Measurements from ENCODE around the gene PTS. TPM values are rescaled to one million over a fixed set of nuclear protein-coding genes. Genes with fewer than 3 reads are reported as not detected.
A peak's percentile ranks its signal among the peaks of the same experiment; 100 is the strongest.

The PTS gene
- total RNA-seq, 4 donors from 2014 or later: 24.3 to 40.0 (median 38.3) TPM

- WGBS, 2 donors: 86 to 87% methylated on average over 2 of the region's 2 CpGs
- TF ChIP-seq POLR2A (IDR thresholded peaks at IDR 0.05) (no peak), EP300 (IDR thresholded peaks at IDR 0.05) (no peak)
- TF ChIP-seq, protein P1, sequence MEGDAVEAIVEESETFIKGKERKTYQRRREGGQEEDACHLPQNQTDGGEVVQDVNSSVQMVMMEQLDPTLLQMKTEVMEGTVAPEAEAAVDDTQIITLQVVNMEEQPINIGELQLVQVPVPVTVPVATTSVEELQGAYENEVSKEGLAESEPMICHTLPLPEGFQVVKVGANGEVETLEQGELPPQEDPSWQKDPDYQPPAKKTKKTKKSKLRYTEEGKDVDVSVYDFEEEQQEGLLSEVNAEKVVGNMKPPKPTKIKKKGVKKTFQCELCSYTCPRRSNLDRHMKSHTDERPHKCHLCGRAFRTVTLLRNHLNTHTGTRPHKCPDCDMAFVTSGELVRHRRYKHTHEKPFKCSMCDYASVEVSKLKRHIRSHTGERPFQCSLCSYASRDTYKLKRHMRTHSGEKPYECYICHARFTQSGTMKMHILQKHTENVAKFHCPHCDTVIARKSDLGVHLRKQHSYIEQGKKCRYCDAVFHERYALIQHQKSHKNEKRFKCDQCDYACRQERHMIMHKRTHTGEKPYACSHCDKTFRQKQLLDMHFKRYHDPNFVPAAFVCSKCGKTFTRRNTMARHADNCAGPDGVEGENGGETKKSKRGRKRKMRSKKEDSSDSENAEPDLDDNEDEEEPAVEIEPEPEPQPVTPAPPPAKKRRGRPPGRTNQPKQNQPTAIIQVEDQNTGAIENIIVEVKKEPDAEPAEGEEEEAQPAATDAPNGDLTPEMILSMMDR (IDR thresholded peaks at IDR 0.05): no peak
These were observed 5.7 kb downstream of the PTS start for GRCh38 chr11:112231952-112232351.

DNA sequence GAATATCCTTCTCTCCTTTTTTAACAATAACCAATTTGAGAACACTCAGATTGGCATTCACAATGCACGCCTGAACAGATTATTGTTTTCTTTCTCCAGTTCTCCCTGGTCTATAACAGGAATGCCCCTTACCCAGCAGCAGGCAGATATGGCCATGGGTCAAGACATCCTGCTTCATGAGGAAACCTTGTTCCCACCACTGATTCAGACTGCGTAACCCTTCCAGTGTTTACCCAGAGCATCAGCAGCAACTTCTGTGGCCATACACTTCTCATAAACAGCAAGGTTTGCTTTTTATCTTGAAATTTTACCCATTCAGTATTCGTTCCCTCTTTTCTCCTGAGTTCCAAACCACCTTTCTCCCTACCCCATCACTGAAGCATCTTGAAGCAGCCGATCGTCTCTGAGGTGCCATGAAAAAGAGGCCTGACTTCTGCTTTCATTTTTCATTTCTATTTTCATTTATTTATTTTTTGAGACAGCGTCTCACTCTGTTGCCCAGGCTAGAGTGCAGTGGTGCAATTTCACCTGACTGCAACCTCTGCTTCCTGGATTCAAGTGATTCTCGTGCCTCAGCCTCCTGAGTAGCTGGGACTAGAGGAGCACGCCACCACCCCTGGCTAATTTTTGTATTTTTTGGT, 9.6 kb downstream of the PTS start:
- H3K9me3 ChIP-seq: no peaks in the 10 kb centered on the region
- no peaks in the 10 kb centered on the region for H3K27me3 ChIP-seq
- H3K27ac ChIP-seq: no peak overlapping the region
- DNase-seq (ENCODE audit: low spot score in 2 of 2): no peak
- H3K36me3 ChIP-seq: peaks cover 0 to 86% (median 8%) of the 10 kb centered on the region in 3 donors
- no peaks in the 10 kb centered on the region for H3K4me1 ChIP-seq
- WGBS, 2 donors: 92 to 95% methylated on average over 8 of the region's 8 CpGs
- no peak overlapping the region for H3K4me3 ChIP-seq
- TF ChIP-seq, protein P1 (IDR thresholded peaks at IDR 0.05): no peak
- TF ChIP-seq POLR2A (IDR thresholded peaks at IDR 0.05) (no peak), EP300 (IDR thresholded peaks at IDR 0.05) (no peak)

More at GRCh38 chr11:112231952-112232351, 5.7 kb downstream of the PTS start:
- peaks cover 0 to 70% (median 15%) of the 10 kb centered on the region in 3 donors for H3K36me3 ChIP-seq
- peaks cover 0 to 18% (median 3%) of the 10 kb centered on the region in 4 donors for H3K4me1 ChIP-seq
- DNase-seq (ENCODE audit: low spot score in 2 of 2): no peak
- no peak overlapping the region for H3K27ac ChIP-seq
- no peaks in the 10 kb centered on the region for H3K9me3 ChIP-seq
- no peak overlapping the region for H3K4me3 ChIP-seq
- H3K27me3 ChIP-seq: no peaks in the 10 kb centered on the region

DNA sequence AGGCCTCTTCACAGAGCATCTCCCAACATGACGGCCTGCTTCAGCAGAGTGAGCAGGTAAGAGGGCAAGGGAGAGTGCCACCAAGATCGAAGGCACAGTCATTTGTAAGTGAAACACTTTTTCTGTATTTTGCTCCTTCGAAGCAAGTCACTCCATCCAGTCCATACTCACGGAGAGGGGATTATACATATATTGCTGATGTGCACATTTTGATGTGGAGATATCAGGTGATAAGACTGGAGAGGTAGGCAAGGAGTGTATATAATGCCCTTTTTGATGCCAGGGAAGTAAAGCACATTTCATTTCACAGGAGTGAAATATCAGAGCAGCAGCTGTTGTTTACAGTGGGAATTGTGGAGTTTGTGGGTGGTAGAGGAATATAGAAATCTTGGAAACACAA, 11.2 kb downstream of the PTS start:
- Histone ChIP-seq H3K4me3 (no peak overlapping the region), H3K4me1 (peaks cover 0 to 10% (median 0%) of the 10 kb centered on the region in 4 donors), H3K9me3 (no peaks in the 10 kb centered on the region), H3K27ac (no peak overlapping the region), H3K27me3 (no peaks in the 10 kb centered on the region), H3K36me3 (peaks cover 0 to 97% (median 8%) of the 10 kb centered on the region in 3 donors)
- TF ChIP-seq POLR2A (IDR thresholded peaks at IDR 0.05): no peak
- TF ChIP-seq EP300 (IDR thresholded peaks at IDR 0.05): no peak
- TF ChIP-seq, protein P1 (IDR thresholded peaks at IDR 0.05): no peak
- 95 to 96% methylated on average over 4 of the region's 4 CpGs for WGBS, 2 donors
- DNase-seq (ENCODE audit: low spot score in 2 of 2): no peak

GRCh38 chr11:112238041-112238440, 11.8 kb downstream of the PTS start:
- Histone ChIP-seq H3K36me3 (peaks cover 0 to 97% (median 8%) of the 10 kb centered on the region in 3 donors), H3K4me1 (peaks cover 0 to 10% (median 0%) of the 10 kb centered on the region in 4 donors), H3K9me3 (no peaks in the 10 kb centered on the region), H3K4me3 (no peak overlapping the region), H3K27me3 (no peaks in the 10 kb centered on the region), H3K27ac (no peak overlapping the region)
- no peak for DNase-seq (ENCODE audit: low spot score in 2 of 2)
- TF ChIP-seq, protein P1 (IDR thresholded peaks at IDR 0.05): no peak
- TF ChIP-seq EP300 (IDR thresholded peaks at IDR 0.05) (no peak), POLR2A (IDR thresholded peaks at IDR 0.05) (no peak)
- 72 to 78% methylated on average over 3 of the region's 3 CpGs for WGBS, 2 donors

GRCh38 chr11:112241486-112241885, 15.3 kb downstream of the PTS start:
- Histone ChIP-seq H3K27me3 (no peaks in the 10 kb centered on the region), H3K27ac (peak overlapping the region in 2 of 4 donors; percentile 34 to 52), H3K4me3 (no peak overlapping the region), H3K36me3 (peaks cover 0 to 74% (median 8%) of the 10 kb centered on the region in 3 donors), H3K4me1 (peaks cover 0 to 10% (median 0%) of the 10 kb centered on the region in 4 donors), H3K9me3 (no peaks in the 10 kb centered on the region)
- DNase-seq (ENCODE audit: low spot score in 2 of 2): peak in 1 of 2 donors; percentile 23
- 56 to 58% methylated on average over 3 of the region's 3 CpGs for WGBS, 2 donors
- TF ChIP-seq EP300 (IDR thresholded peaks at IDR 0.05): peak in 1 of 2 donors; percentile 63
- TF ChIP-seq POLR2A (IDR thresholded peaks at IDR 0.05): no peak
